Right lobe of liver (tissue), 4 donors: Measurements from ENCODE around the gene PIK3R5.

Experiments used
- CTCF ChIP-seq, 4 donors: fragments of 200-600 bp in 3 of 4; fragments of 450-650 bp in 1 of 4; IDR thresholded peaks; one replicate each; pipeline versions ENCODE4 v1.5.1 to v1.8.0; 2016 to 2022; ENCODE audit warnings: antibody characterized with exemption in 4 of 4, mild to moderate bottlenecking in 2 of 4
- POLR2A ChIP-seq: fragments of 450-650 bp; IDR thresholded peaks from one replicate; pipeline ENCODE4 v1.6.1; 2017; ENCODE audit warnings: antibody characterized with exemption, mild to moderate bottlenecking
- donor health status: DM: no; HTN: no; CAD: no.
- donor health status: DM: no; HTN: no; CAD: no.
- donor health status: DM: no; HTN: yes; CAD: no.

- no peak for TF ChIP-seq CTCF (IDR thresholded peaks at IDR 0.05)
- TF ChIP-seq POLR2A: no peak
These were observed 122.2 kb downstream of the PIK3R5 start for GRCh38 chr17:8843344-8843743.
